H1 (cell line): ENCODE data around the gene GPSM3. TPM values are rescaled to one million over a fixed set of nuclear protein-coding genes. Genes with fewer than 3 reads are reported as not detected.

Experiments used
- ASH2L ChIP-seq: fragments of 200-600, 300-600 bp; sonication (generic); IDR thresholded peaks from one replicate; pipeline ENCODE4 v1.7.1; 2017; ENCODE audit warnings: low read length
- CEBPB ChIP-seq: IDR thresholded peaks from 2 replicates; pipeline ENCODE4 v1.6.1; 2012; ENCODE audit warnings: low read depth, low read length
- CHD7 ChIP-seq: fragments of 300-600 bp; sonication (generic); IDR thresholded peaks from 2 replicates; pipeline ENCODE4 v1.7.1; 2012; ENCODE audit warnings: low read length, moderate library complexity, mild to moderate bottlenecking, inconsistent platforms; ENCODE audit not compliant: insufficient replicate concordance
- CREB1 ChIP-seq: IDR thresholded peaks from 2 replicates; pipeline ENCODE4 v1.6.1; 2012; ENCODE audit warnings: inconsistent platforms
- CTBP2 ChIP-seq: IDR thresholded peaks from 2 replicates; pipeline ENCODE4 v1.7.0; 2011; ENCODE audit warnings: borderline replicate concordance, mild to moderate bottlenecking, moderate library complexity, mixed read lengths, low read length; ENCODE audit not compliant: insufficient read depth, insufficient read length
- EP300 ChIP-seq, 2 experiments: IDR thresholded peaks; 1 replicate in 1 of 2; 2 replicates in 1 of 2; pipeline ENCODE4 v1.6.1; 2011 to 2012; ENCODE audit warnings: low read depth in 2 of 2, low read length in 2 of 2, mild to moderate bottlenecking in 2 of 2, borderline replicate concordance in 1 of 2, inconsistent platforms in 1 of 2, moderate library complexity in 1 of 2
- JUND ChIP-seq: IDR thresholded peaks from 2 replicates; pipeline ENCODE4 v1.6.1; 2011; ENCODE audit warnings: mild to moderate bottlenecking, improper control_type of control experiment, low read length
- NRF1 ChIP-seq: IDR thresholded peaks from 2 replicates; pipeline ENCODE4 v1.6.1; 2011; ENCODE audit warnings: mild to moderate bottlenecking, low read depth, low read length, improper control_type of control experiment
- RFX5 ChIP-seq: IDR thresholded peaks from 2 replicates; pipeline ENCODE4 v1.6.1; 2011; ENCODE audit warnings: low read depth, low read length, improper control_type of control experiment, borderline replicate concordance
- SIX5 ChIP-seq: IDR thresholded peaks from 2 replicates; pipeline ENCODE4 v1.6.1; 2011; ENCODE audit warnings: mild to moderate bottlenecking, low read depth, low read length
- SUZ12 ChIP-seq: fragments of 200-600 bp; sonication (generic); IDR thresholded peaks from 2 replicates; pipeline ENCODE4 v1.6.1; 2012; ENCODE audit warnings: mild to moderate bottlenecking, inconsistent platforms, low read length, moderate library complexity, mixed read lengths
- polyA plus RNA-seq, 7 experiments: library from polyadenylated mRNA; depleted of rRNA in 3 of 7; stranded (reverse) in 5 of 7; unstranded in 2 of 7; fragments of >200 nt in 5 of 7; fragments of 200-250 nt in 2 of 7; gene quantifications; 1 replicate in 5 of 7; 2 replicates in 1 of 7; 4 replicates in 1 of 7; pipeline versions ENCODE4 v1.2.1 to v1.2.3, GENCODE V29; 2011 to 2013; ENCODE audit warnings: missing spikeins in 2 of 7, mixed read lengths in 2 of 7
- total RNA-seq: library from RNA; stranded (reverse); fragmentation: NEBNext Ultra II Directional; extraction: Animal tissue kit (Norgen Biotek cat#: 25700); gene quantifications from 2 replicates; pipeline ENCODE4 v1.2.1, GENCODE V29; 2021
- TF ChIP-seq, protein P1 (sequence below): IDR thresholded peaks from 2 replicates; pipeline ENCODE4 v1.6.1; 2011; ENCODE audit warnings: low read depth, mild to moderate bottlenecking, low read length; ENCODE audit not compliant: insufficient read depth

Gene GPSM3
- total and polyA plus RNA-seq, 2 of the 8 experiments (the other 6 are each of a cell fraction or from before 2014, with no cell fraction given): 6.6 to 9.8 TPM

DNA sequence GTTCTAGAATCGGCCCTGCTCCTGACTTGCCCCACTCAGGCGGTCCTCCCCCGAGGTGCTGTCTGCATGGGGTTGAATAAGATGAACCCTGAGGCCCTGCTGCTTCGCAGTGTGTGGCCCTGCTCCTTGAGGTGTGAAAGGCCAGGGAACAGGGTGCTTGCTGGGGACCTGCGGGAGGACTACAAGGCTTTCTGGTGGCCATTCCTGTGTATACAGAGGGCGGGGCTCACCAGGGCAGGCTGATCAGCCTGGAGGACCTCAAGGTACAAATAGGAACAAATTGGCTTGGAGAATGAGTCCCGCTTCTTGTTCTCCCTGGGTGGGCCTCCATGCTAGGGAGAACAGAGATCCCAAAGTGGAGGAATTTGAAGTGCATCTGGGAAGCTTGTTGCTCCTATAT, 25.7 kb upstream of the GPSM3 start (continued):
- no peak for TF ChIP-seq CHD7
- no peak for TF ChIP-seq SUZ12
- no peak for TF ChIP-seq ASH2L
- no peak for TF ChIP-seq RFX5
- TF ChIP-seq, protein P1, sequence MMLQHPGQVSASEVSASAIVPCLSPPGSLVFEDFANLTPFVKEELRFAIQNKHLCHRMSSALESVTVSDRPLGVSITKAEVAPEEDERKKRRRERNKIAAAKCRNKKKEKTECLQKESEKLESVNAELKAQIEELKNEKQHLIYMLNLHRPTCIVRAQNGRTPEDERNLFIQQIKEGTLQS: no peak
- no peak for TF ChIP-seq JUND
- no peak for TF ChIP-seq CEBPB
- TF ChIP-seq SIX5: no peak
- no peak for TF ChIP-seq EP300 (IDR thresholded peaks at IDR 0.05; ENCODE audit: borderline replicate concordance in 1 of 2, low read depth in 2 of 2, low read length in 2 of 2)
- no peak for TF ChIP-seq NRF1
- TF ChIP-seq CREB1: no peak
- TF ChIP-seq CTBP2: no peak
